ENCODE data around the gene ADAMTS1.

DNA sequence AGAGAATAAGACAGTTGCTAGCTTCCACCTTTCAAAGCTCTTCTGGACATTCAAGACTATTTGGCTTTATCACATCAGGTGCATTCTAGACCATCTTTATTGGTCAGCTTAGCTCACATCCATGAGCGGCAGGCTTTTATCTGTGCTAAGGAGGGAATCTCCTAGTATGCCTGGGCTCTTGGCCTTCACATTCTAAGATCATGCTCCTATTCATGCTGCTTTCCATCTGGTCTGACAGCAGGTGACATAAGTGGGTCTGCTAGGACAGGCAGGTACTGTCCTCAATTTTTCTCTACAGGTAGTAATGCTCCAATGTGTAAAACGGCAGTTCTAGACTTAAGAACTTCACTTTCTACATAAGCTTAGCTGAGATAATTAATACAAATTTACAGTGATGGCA lies 39.2 kb upstream of the ADAMTS1 start:
- no peak for TF ChIP-seq POLR2AphosphoS5 (IDR thresholded peaks at IDR 0.05)
- TF ChIP-seq, protein P1, sequence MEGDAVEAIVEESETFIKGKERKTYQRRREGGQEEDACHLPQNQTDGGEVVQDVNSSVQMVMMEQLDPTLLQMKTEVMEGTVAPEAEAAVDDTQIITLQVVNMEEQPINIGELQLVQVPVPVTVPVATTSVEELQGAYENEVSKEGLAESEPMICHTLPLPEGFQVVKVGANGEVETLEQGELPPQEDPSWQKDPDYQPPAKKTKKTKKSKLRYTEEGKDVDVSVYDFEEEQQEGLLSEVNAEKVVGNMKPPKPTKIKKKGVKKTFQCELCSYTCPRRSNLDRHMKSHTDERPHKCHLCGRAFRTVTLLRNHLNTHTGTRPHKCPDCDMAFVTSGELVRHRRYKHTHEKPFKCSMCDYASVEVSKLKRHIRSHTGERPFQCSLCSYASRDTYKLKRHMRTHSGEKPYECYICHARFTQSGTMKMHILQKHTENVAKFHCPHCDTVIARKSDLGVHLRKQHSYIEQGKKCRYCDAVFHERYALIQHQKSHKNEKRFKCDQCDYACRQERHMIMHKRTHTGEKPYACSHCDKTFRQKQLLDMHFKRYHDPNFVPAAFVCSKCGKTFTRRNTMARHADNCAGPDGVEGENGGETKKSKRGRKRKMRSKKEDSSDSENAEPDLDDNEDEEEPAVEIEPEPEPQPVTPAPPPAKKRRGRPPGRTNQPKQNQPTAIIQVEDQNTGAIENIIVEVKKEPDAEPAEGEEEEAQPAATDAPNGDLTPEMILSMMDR (IDR thresholded peaks at IDR 0.05): no peak

Measured in sigmoid colon (tissue), 4 donors.